ENCODE data around the gene HEPHL1.

DNA sequence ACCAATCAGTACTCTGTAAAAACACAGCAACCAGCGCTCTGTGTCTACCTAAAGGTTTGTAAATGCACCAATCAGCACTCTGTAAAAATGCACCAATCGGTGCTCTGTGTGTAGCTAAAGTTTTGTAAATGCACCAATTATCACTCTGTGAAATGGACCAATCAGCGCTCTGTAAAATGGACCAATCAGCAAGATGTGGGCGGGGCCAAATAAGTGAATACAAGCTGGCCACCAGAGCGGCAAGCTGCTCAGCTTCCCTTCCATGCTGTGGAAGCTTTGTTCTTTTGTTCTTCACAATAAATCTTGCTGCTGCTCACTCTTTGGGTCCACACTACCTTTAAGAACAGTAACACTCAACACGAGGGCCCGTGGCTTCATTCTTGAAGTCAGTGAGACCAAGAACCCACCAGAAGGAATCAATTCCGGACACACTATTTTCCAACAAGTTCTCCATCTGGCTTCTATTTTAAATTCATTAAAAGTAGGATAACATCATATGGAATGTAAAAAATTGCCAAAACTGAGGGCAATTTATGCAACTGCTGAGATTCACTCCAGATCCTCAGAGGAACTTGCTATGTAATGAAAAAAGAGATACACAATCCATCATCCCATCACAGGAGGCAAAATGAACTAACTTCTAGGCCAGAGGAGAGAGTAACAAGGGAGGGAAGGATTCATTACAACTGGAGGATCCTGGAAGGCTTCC lies 104.4 kb downstream of the HEPHL1 start:
- TF ChIP-seq CTCF (IDR thresholded peaks at IDR 0.05; ENCODE audit: insufficient read depth, low read length, poor library complexity, severe bottlenecking) (no peak), EZH2phosphoT487 (conservative IDR thresholded peaks at IDR 0.05; ENCODE audit: low read length) (no peak)

All from SU-DHL-6 (cell line).